AG04450 (cell line): ENCODE measurements around the gene GLTP. TPM values are rescaled to one million over a fixed set of nuclear protein-coding genes. Genes with fewer than 3 reads are reported as not detected.
A peak's percentile ranks its signal among the peaks of the same experiment; 100 is the strongest.

Experiments used
- CTCF ChIA-PET: fragments of 300-600, 350-600 bp; formaldehyde crosslinking; extraction: SDS; loops from one replicate; lab custom pipeline; 2022; ENCODE audit warnings: antibody characterized with exemption, inconsistent platforms; lab: Charles Lee
- POLR2A ChIA-PET: fragments of 350-600 bp; formaldehyde crosslinking; extraction: SDS; loops from one replicate; lab custom pipeline; 2021; ENCODE audit warnings: antibody characterized with exemption, inconsistent platforms; lab: Yijun Ruan, JAX
- DNase-seq: peaks from one replicate; pipeline ENCODE4 v3.0.0-alpha.2; 2011; ENCODE audit warnings: low read depth, low spot score
- H3K27ac ChIP-seq: one replicate; pipeline ENCODE4 v1.5.1; 2012; ENCODE audit warnings: low read depth, low read length, control low read depth
- H3K27me3 ChIP-seq: one replicate; pipeline ENCODE4 v1.6.0; 2012; ENCODE audit warnings: low read length; ENCODE audit not compliant: control insufficient read depth, insufficient read depth
- H3K4me3 ChIP-seq: 2 replicates; pipeline ENCODE4 v1.5.1; 2011; ENCODE audit warnings: mild to moderate bottlenecking, low read depth, low read length, control low read depth
- H3K9me3 ChIP-seq: 2 replicates; pipeline ENCODE4 v1.5.1; 2012; ENCODE audit warnings: low read length; ENCODE audit not compliant: control insufficient read depth, insufficient read depth
- CTCF ChIP-seq: IDR thresholded peaks from 2 replicates; pipeline ENCODE4 v1.5.1; 2011; ENCODE audit warnings: low read depth, low read length, control low read depth, inconsistent platforms
- polyA plus RNA-seq: library from polyadenylated mRNA; depleted of rRNA; stranded (reverse); fragments of >200 nt; gene quantifications from 2 replicates; pipeline ENCODE4 v1.2.3, GENCODE V29; 2011

GLTP gene
- polyA plus RNA-seq, 1 experiment: 30.3 TPM

DNA sequence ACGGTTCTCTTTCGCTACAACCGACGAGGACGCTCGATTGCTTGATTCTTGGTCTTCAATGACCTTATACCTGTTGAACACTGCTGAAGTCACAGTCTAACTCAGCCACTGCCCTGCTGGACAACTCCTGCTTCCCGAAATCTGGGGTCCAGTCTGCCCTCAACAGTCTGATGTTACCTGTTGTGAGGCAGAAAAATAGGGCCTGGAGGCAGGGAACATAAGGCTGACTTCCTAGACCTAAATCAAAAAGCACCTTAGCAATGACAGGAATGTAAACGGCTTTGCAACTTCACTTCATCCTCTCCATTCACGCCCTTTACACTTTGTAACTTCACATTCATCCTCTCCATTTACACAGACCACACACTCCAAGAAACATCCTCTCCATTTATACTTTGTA lies 597 bp upstream of the GLTP start:
- Histone ChIP-seq H3K9me3 (peaks cover 3% of the 10 kb centered on the region; the same call in 1 of the 2 replicates), H3K4me3 (peak overlapping the region; percentile 89), H3K27ac (no peak overlapping the region), H3K27me3 (no peaks in the 10 kb centered on the region)
- TF ChIP-seq CTCF: no peak
- no peak for DNase-seq
- ChIA-PET POLR2A (no interaction called here), CTCF (interaction anchor here (0.7 to 2.7 kb wide), 3 partner anchors 13 to 76 kb away, joined by 3 to 13 read pairs (median 5); no protein-coding TSS in a partner anchor)

GRCh38 chr12:109879351-109880042 lies 844 bp downstream of the GLTP start:
- peaks cover 3% of the 10 kb centered on the region; the same call in 1 of the 2 replicates for H3K9me3 ChIP-seq
- no peaks in the 10 kb centered on the region for H3K27me3 ChIP-seq
- peak overlapping the region; percentile 89 for H3K4me3 ChIP-seq
- ChIA-PET CTCF (interaction anchor here (0.7 to 1.6 kb wide), 3 partner anchors 26 to 75 kb away, joined by 3 to 11 read pairs (median 4); no protein-coding TSS in a partner anchor), POLR2A (no interaction called here)
- peak overlapping the region; percentile 11 for H3K27ac ChIP-seq
- no peak for DNase-seq
- TF ChIP-seq CTCF: no peak

- Histone ChIP-seq H3K4me3 (peak overlapping the region; percentile 89), H3K27ac (no peak overlapping the region), H3K9me3 (peaks cover 3% of the 10 kb centered on the region; the same call in 1 of the 2 replicates), H3K27me3 (no peaks in the 10 kb centered on the region)
- no peak for TF ChIP-seq CTCF
- CTCF ChIA-PET: interaction anchor here (0.7 to 1.6 kb wide), 3 partner anchors 26 to 74 kb away, joined by 3 to 11 read pairs (median 4); no protein-coding TSS in a partner anchor
- POLR2A ChIA-PET: no interaction called here
- DNase-seq: no peak
These were observed 1.6 kb downstream of the GLTP start for GRCh38 chr12:109878749-109879148.

- Histone ChIP-seq H3K27me3 (no peaks in the 10 kb centered on the region), H3K4me3 (no peak overlapping the region), H3K9me3 (peaks cover 3% of the 10 kb centered on the region; the same call in 1 of the 2 replicates), H3K27ac (no peak overlapping the region)
- POLR2A ChIA-PET: no interaction called here
- no peak for DNase-seq
- TF ChIP-seq CTCF: no peak
- CTCF ChIA-PET: interaction anchor here (0.9 to 1.6 kb wide), 3 partner anchors 25 to 73 kb away, joined by 3 to 11 read pairs (median 6); no protein-coding TSS in a partner anchor
These were observed 2.1 kb downstream of the GLTP start for GRCh38 chr12:109878247-109878625.
